ENCODE measurements around the gene TPO.

DNA sequence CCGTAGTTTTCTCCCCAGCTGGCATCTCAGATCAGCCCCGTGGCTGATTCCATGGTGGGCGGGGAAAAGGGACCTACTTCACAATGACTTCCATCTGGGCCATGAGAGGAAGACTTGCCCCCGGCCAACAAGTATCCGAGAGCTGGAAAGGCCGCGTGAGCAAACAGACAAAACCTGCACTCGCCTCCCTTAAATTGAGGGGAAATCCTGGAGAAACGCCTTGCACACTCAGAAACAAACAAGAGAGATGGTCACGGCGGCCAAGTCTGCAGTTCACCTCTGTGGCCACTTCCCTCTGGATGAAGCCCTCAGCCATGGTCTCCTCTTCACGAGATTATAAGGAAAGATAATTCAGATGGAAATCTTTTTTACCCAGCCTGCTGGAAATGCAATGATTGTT lies 39.4 kb upstream of the TPO start:
- TF ChIP-seq, protein P1, sequence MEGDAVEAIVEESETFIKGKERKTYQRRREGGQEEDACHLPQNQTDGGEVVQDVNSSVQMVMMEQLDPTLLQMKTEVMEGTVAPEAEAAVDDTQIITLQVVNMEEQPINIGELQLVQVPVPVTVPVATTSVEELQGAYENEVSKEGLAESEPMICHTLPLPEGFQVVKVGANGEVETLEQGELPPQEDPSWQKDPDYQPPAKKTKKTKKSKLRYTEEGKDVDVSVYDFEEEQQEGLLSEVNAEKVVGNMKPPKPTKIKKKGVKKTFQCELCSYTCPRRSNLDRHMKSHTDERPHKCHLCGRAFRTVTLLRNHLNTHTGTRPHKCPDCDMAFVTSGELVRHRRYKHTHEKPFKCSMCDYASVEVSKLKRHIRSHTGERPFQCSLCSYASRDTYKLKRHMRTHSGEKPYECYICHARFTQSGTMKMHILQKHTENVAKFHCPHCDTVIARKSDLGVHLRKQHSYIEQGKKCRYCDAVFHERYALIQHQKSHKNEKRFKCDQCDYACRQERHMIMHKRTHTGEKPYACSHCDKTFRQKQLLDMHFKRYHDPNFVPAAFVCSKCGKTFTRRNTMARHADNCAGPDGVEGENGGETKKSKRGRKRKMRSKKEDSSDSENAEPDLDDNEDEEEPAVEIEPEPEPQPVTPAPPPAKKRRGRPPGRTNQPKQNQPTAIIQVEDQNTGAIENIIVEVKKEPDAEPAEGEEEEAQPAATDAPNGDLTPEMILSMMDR (IDR thresholded peaks at IDR 0.05) = no peak
- TF ChIP-seq ZFX (IDR thresholded peaks at IDR 0.05; ENCODE audit: borderline replicate concordance) = no peak

Measured in 22Rv1 (cell line).